ENCODE results near the gene DNLZ. TPM values are rescaled to one million over a fixed set of nuclear protein-coding genes. Genes with fewer than 3 reads are reported as not detected.

DNLZ gene
- total RNA-seq, 4 donors from 2014 or later: 16.5 to 36.7 (median 19.8) TPM

GRCh38 chr9:136405481-136405880 is 41.9 kb upstream of the DNLZ start:
- no peak for TF ChIP-seq CTCF (IDR thresholded peaks at IDR 0.05)
- ATAC-seq (ENCODE audit: low FRiP score) (no peak), DNase-seq (ENCODE audit: low spot score) (no peak)

DNA sequence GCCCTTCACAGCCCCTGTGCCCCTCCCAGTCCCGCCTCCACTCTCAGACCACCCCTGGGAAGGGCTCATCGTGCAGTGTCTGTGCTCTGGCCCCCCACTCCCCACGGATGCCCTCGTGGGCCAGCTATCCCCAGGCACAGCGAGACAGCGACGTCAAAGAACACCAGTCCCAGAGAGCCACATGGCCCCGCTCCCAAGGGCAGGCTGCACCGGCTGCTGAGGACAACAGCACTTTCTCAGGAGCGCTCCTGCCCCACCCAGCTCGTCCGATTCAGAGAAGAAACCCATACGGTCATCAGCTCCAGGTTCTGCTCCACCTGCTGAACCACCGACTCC is 41.2 kb upstream of the DNLZ start:
- DNase-seq (ENCODE audit: low spot score) (no peak), ATAC-seq (ENCODE audit: low FRiP score) (no peak)

DNA sequence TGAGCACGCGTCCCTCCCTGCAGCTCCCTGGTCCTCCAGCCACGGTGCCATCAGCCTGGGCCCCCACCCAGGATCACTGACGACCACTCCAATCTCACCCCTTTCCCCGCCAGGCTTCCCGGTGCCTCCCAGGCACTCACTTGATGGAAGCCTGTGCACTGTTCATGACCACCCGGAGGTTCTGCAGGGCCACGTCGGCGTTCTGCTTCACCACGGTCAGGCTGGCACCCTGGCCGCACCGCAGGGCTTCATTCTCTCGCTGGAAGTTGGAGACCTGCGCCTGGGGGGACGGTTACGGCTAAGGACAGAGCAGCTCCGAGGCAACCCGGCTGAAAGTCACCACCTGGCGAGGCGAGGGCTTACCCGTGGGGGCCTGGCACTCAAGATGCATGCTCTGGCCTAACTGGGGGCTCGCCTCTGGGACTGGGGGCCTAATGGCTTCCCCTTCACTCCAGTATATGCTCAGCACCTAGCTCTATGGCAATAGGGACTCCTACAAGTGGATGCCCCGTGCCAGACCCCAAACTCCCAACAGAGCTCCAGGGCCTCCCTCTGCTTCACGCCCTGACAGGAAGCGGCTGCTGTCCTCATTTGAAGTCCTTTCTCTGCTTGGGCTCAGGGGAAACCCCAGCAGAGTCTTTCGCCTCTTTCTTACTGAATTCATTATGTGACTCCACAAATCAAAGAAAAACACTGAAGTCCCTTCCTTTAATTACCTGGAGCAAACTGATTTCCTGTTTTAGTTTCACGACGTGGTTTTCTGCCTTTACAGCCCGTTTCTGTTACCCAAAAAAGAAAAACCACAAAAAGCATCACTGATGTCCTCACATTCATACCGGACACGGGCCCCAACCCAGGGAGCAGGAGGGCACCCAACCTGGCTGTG is 40.6 kb upstream of the DNLZ start:
- DNase-seq (ENCODE audit: low spot score) (no peak), ATAC-seq (ENCODE audit: low FRiP score) (no peak)
- no peak for TF ChIP-seq CTCF (IDR thresholded peaks at IDR 0.05)

More for the DNA sequence above, 41.2 kb upstream of the DNLZ start:
- no peak for TF ChIP-seq CTCF (IDR thresholded peaks at IDR 0.05)

- ATAC-seq (ENCODE audit: low FRiP score) (no peak), DNase-seq (ENCODE audit: low spot score) (no peak)
- no peak for TF ChIP-seq CTCF (IDR thresholded peaks at IDR 0.05)
Observed at GRCh38 chr9:136403538-136403914, 40.0 kb upstream of the DNLZ start.

GRCh38 chr9:136402067-136402466 is 38.5 kb upstream of the DNLZ start:
- DNase-seq (ENCODE audit: low spot score) (no peak), ATAC-seq (ENCODE audit: low FRiP score) (no peak)
- no peak for TF ChIP-seq CTCF (IDR thresholded peaks at IDR 0.05)

- TF ChIP-seq CTCF (IDR thresholded peaks at IDR 0.05): no peak
- ATAC-seq (ENCODE audit: low FRiP score) (no peak), DNase-seq (ENCODE audit: low spot score) (no peak)
Observed at GRCh38 chr9:136401173-136401922, 37.8 kb upstream of the DNLZ start.

Data from omental fat pad (tissue), 4 donors.